Upper lobe of left lung (tissue), 6 donors: ENCODE results near the gene PPP2R2B. TPM values are rescaled to one million over a fixed set of nuclear protein-coding genes. Genes with fewer than 3 reads are reported as not detected.

Source experiments
- ATAC-seq, 2 donors: fragments of 200-7000 bp; cut with Tn5 transposase; one replicate each; pipeline ENCODE4 v1.9.1; 2022; ENCODE audit warnings: mild to moderate bottlenecking in 2 of 2, moderate library complexity in 2 of 2; ENCODE audit not compliant: low FRiP score in 2 of 2
- DNase-seq, 2 donors: peaks; one replicate each; pipeline ENCODE4 v3.0.0-alpha.2; 2019 to 2020
- H3K27ac ChIP-seq, 4 donors: fragments of 200-600 bp; sonication (generic); one replicate each; pipeline ENCODE4 v1.5.1; 2016 to 2019
- H3K27me3 ChIP-seq, 4 donors: fragments of 200-600 bp; sonication (generic); one replicate each; pipeline ENCODE4 v1.5.1; 2017 to 2019
- H3K36me3 ChIP-seq, 4 donors: fragments of 200-600 bp; sonication (generic); one replicate each; pipeline ENCODE4 v1.5.1; 2016 to 2019
- H3K4me1 ChIP-seq, 4 donors: fragments of 200-600 bp; sonication (generic); one replicate each; pipeline ENCODE4 v1.5.1; 2018 to 2019
- H3K4me3 ChIP-seq, 4 donors: fragments of 200-600 bp; sonication (generic); one replicate each; pipeline ENCODE4 v1.5.1; 2017 to 2019; ENCODE audit warnings: mild to moderate bottlenecking in 2 of 4, moderate library complexity in 1 of 4
- H3K9me3 ChIP-seq, 4 donors: fragments of 200-600 bp; sonication (generic); one replicate each; pipeline ENCODE4 v1.5.1; 2018 to 2019
- CTCF ChIP-seq, 6 experiments: fragments of 450-650 bp in 4 of 6; fragments of 200-600 bp in 2 of 6; sonication (generic) in 2 of 6; IDR thresholded peaks; one replicate each; pipeline ENCODE4 v1.5.1; 2016 to 2019; ENCODE audit warnings: antibody characterized with exemption in 6 of 6
- EP300 ChIP-seq, 4 donors: sonication (generic); formaldehyde crosslinking; IDR thresholded peaks; one replicate each; pipeline ENCODE4 v1.5.1; 2017; ENCODE audit warnings: antibody characterized with exemption in 4 of 4, control low read depth in 2 of 4
- POLR2A ChIP-seq, 4 donors: fragments of 450-650 bp; IDR thresholded peaks; one replicate each; pipeline ENCODE4 v1.5.1; 2016 to 2017; ENCODE audit warnings: antibody characterized with exemption in 4 of 4, mild to moderate bottlenecking in 2 of 4
- POLR2AphosphoS5 ChIP-seq, 2 donors: sonication (generic); formaldehyde crosslinking; IDR thresholded peaks; one replicate each; pipeline ENCODE4 v1.5.1; 2017; ENCODE audit warnings: antibody characterized with exemption in 2 of 2
- WGBS, 2 donors: methylation state at CpG; one replicate each; pipeline ENCODE4 v1.1.5; 2017 to 2018; 5-methylcytosine and 5-hydroxymethylcytosine counted together
- total RNA-seq, 6 donors: library from RNA; depleted of rRNA in 4 of 6; stranded (reverse); fragments of >200 nt in 4 of 6; gene quantifications; one replicate each; pipeline versions ENCODE4 v1.1.0 to v1.2.1, GENCODE V29; 2016 to 2021
- donor health status: DM: no; HTN: no; CAD: no; lungs with moderate emphysema.
- donor health status: DM: no; HTN: yes; CAD: no; lungs with severe emphysema.

PPP2R2B gene
- total RNA-seq, 6 donors from 2014 or later: 0.49 to 7.4 (median 1.3) TPM

DNA sequence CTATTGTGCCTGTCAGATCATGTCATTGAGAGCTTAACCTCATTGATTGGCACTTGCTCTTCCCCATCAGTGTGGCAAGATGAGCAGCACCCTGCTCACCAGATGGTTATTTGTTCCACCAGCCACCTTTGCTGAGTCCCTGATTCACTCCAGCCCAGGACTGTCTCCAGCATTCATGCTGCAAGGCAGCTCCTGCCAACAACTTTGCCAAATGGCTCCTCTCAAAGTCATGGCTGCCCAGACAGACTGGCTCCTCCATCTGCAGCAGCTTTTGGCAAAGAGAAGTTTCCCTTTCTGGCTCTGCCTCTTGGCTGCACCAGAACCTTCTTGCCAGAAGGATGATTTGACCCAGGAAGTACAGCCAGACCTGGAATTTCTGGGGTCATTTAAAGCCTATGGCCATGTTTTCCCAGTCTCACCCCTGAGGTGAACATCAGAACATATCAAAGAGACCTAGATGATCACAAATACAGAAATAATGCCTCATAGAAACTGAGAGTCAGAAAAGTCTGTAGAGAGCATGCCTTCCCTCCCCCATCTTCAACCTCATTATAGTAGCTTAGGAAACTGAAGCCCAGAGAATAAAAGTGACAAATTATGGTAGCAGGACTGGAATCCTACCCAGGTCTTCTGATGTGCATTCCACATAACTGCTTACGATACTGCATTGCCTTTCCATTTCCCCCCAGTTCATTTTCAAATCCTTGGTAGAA, 10.4 kb downstream of the PPP2R2B start:
- no peak for ATAC-seq
- no peak for TF ChIP-seq EP300 (IDR thresholded peaks at IDR 0.05)
- no peak for TF ChIP-seq POLR2A (IDR thresholded peaks at IDR 0.05)
- TF ChIP-seq CTCF (IDR thresholded peaks at IDR 0.05): no peak
- no peak for TF ChIP-seq POLR2AphosphoS5 (IDR thresholded peaks at IDR 0.05)
- 59 to 100% methylated on average over 1 of the region's 1 CpG for WGBS, 2 donors
- Histone ChIP-seq H3K4me3 (no peak overlapping the region), H3K36me3 (no peaks in the 10 kb centered on the region), H3K4me1 (no peaks in the 10 kb centered on the region), H3K27me3 (no peaks in the 10 kb centered on the region), H3K9me3 (no peaks in the 10 kb centered on the region), H3K27ac (no peak overlapping the region)
- no peak for DNase-seq

DNA sequence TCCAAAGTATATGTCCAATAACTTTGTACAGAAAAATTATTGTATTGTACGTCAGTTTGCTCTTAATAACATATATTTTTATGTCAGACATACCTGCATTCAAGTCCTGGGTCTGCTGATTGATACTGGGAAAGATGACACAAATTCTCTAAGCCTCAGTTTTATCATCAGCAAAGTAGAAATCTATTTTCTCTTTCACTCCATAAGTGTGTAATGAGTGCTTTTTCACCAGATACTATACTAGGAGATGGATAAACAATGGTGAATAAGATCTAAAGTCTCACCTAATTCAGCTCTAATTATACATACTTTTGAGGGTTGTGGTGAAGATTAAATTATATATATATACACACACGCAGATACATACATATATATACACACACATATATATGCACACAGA, 12.3 kb downstream of the PPP2R2B start:
- Histone ChIP-seq H3K36me3 (no peaks in the 10 kb centered on the region), H3K4me1 (no peaks in the 10 kb centered on the region), H3K9me3 (no peaks in the 10 kb centered on the region), H3K27ac (no peak overlapping the region), H3K27me3 (no peaks in the 10 kb centered on the region), H3K4me3 (no peak overlapping the region)
- ATAC-seq (no peak), DNase-seq (no peak)
- TF ChIP-seq EP300 (IDR thresholded peaks at IDR 0.05): no peak
- TF ChIP-seq CTCF (IDR thresholded peaks at IDR 0.05): no peak
- no peak for TF ChIP-seq POLR2A (IDR thresholded peaks at IDR 0.05)
- no peak for TF ChIP-seq POLR2AphosphoS5 (IDR thresholded peaks at IDR 0.05)
- 86 to 92% methylated on average over 2 of the region's 2 CpGs for WGBS, 2 donors

- no peak overlapping the region for H3K4me3 ChIP-seq
- H3K27ac ChIP-seq: no peak overlapping the region
- DNase-seq: no peak
- no peaks in the 10 kb centered on the region for H3K4me1 ChIP-seq
- no peaks in the 10 kb centered on the region for H3K36me3 ChIP-seq
- H3K9me3 ChIP-seq: no peaks in the 10 kb centered on the region
- TF ChIP-seq EP300 (IDR thresholded peaks at IDR 0.05) (no peak), CTCF (IDR thresholded peaks at IDR 0.05) (no peak), POLR2A (IDR thresholded peaks at IDR 0.05) (no peak), POLR2AphosphoS5 (IDR thresholded peaks at IDR 0.05) (no peak)
- no peaks in the 10 kb centered on the region for H3K27me3 ChIP-seq
- ATAC-seq: no peak
- 81% methylated on average over 1 of the region's 1 CpG for WGBS, 2 donors
Observed at GRCh38 chr5:146862641-146863040, 15.9 kb downstream of the PPP2R2B start.

DNA sequence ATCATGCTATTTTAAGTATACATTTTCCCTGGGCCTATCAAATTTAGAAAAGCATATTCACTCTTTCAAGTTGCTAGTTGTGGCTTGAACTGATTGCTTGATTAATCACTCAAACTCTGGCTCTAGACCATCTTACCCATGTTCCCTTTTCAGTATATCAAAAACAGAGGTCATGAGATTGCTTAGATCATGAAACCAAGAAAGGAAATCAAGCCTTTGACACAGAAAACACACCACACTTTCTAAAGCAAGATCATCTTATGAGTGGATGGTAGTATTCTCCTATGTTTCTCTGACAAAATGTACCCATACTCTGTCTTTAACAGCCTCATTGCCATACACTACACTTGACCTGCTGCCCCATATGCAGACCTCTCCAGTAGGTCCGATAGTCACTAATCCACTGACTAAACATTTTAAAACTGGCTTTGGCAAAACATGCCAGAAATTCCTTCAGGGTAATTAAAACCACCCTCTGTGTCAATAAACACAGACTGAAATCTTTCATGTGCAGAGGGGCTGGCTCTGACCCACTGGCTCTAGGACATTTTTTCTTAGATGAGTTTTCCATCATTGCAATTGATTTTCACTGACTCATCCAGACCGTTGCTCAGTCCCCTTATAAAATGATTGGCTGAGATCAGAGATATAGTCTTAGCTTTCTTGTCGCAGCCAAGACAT, 18.2 kb downstream of the PPP2R2B start:
- no peak for DNase-seq
- H3K27ac ChIP-seq: no peak overlapping the region
- no peaks in the 10 kb centered on the region for H3K9me3 ChIP-seq
- WGBS, 2 donors: 27 to 35% methylated on average over 3 of the region's 3 CpGs
- no peak for ATAC-seq
- no peaks in the 10 kb centered on the region for H3K27me3 ChIP-seq
- no peaks in the 10 kb centered on the region for H3K36me3 ChIP-seq
- no peaks in the 10 kb centered on the region for H3K4me1 ChIP-seq
- H3K4me3 ChIP-seq: no peak overlapping the region
- TF ChIP-seq POLR2A (IDR thresholded peaks at IDR 0.05) (no peak), POLR2AphosphoS5 (IDR thresholded peaks at IDR 0.05) (no peak), CTCF (IDR thresholded peaks at IDR 0.05) (no peak), EP300 (IDR thresholded peaks at IDR 0.05) (no peak)

DNA sequence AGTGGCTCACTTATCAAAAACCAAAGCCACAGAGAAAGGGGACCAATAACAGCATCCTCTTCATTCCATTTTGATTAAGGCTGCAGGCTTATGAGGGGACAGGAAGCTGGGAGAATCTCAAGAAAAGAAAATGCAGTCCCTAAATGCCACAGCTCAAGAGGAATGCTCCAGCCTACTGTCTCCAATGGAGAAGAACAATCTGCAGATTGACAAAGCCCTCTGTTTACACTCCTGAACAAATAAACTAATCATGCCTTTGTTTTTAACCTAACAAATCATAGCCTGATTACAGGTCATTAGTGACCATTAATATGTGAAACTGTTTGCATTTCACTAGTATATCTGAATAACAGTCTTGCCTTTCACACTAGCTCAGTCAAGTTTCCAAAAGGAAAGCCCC, 26.5 kb downstream of the PPP2R2B start:
- no peak for TF ChIP-seq POLR2AphosphoS5 (IDR thresholded peaks at IDR 0.05)
- no peak for TF ChIP-seq EP300 (IDR thresholded peaks at IDR 0.05)
- H3K9me3 ChIP-seq: no peaks in the 10 kb centered on the region
- H3K4me3 ChIP-seq: no peak overlapping the region
- no peaks in the 10 kb centered on the region for H3K27me3 ChIP-seq
- no peak for ATAC-seq
- DNase-seq: no peak
- no peak overlapping the region for H3K27ac ChIP-seq
- H3K4me1 ChIP-seq: no peaks in the 10 kb centered on the region
- H3K36me3 ChIP-seq: no peaks in the 10 kb centered on the region
